ENCODE results near the gene CADM2. TPM values are rescaled to one million over a fixed set of nuclear protein-coding genes. Genes with fewer than 3 reads are reported as not detected.
"Not testable (repeated sequence)": the region's sequence is repeated elsewhere in the genome, so short reads cannot be mapped to it uniquely, and the experiment has no call there.

The CADM2 gene
- total RNA-seq, 4 donors from 2014 or later: 1.2 to 22.3 (median 2.4) TPM

- no peaks in the 10 kb centered on the region for H3K27me3 ChIP-seq
- no peak overlapping the region for H3K27ac ChIP-seq
- TF ChIP-seq POLR2A (IDR thresholded peaks at IDR 0.05): no peak
- TF ChIP-seq CTCF (IDR thresholded peaks at IDR 0.05): no peak
- H3K4me1 ChIP-seq: no peaks in the 10 kb centered on the region
- H3K36me3 ChIP-seq: no peaks in the 10 kb centered on the region
- no peak overlapping the region for H3K4me3 ChIP-seq
- H3K9me3 ChIP-seq: no peaks in the 10 kb centered on the region
- DNase-seq: no peak
Measured at GRCh38 chr3:85502148-85502875, 543.5 kb downstream of the CADM2 start.

- H3K36me3 ChIP-seq, H3K27me3 ChIP-seq, H3K9me3 ChIP-seq, H3K4me3 ChIP-seq, DNase-seq, H3K4me1 ChIP-seq, H3K27ac ChIP-seq: not testable (repeated sequence)
Measured at GRCh38 chr3:85504129-85504784, 545.5 kb downstream of the CADM2 start.

- DNase-seq, H3K9me3 ChIP-seq, H3K27me3 ChIP-seq, H3K4me1 ChIP-seq, H3K27ac ChIP-seq, H3K36me3 ChIP-seq, H3K4me3 ChIP-seq: not testable (repeated sequence)
Measured at GRCh38 chr3:85504785-85505511, 546.2 kb downstream of the CADM2 start.

DNA sequence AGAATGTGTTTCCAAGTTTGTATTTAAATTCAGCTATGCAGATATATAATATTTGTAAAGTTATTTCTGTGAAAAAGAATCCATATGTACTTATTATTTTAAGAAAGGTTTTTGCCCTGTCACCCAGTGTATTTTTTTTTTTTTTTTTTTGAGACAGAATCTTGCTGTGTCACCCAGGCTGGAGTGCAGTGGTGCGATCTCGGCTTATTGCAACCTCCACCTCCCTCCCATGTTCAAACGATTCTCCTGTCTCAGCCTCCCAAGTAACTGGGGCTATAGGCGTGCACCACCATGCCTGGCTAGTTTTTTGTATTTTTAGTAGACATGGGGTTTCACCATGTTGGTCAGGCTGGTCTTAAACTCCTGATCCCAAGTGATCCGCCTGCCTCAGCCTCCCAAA is 548.3 kb downstream of the CADM2 start:
- H3K36me3 ChIP-seq, H3K27me3 ChIP-seq, H3K4me1 ChIP-seq, H3K27ac ChIP-seq, H3K4me3 ChIP-seq, DNase-seq, H3K9me3 ChIP-seq: not testable (repeated sequence)

DNA sequence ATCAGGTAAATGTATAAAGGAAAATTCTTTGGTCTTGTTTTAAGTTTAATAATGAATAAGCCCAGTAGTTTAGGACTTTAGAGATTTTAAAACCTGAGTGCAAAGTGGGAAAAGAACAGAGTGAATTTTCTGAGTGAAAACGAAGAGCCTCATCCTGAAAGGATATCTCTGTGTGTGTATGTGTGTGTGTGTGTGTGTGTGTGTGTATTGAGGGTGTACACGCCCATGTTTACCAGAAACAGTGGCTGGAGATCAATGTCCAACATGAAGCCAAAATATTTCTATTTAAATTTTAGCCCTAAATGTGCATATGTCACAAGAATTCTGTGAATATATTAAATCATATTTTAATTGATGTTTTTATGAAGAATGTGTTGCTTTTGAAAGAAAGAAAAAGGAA is 549.9 kb downstream of the CADM2 start:
- Histone ChIP-seq H3K27me3 (no peaks in the 10 kb centered on the region), H3K27ac (no peak overlapping the region), H3K36me3 (no peaks in the 10 kb centered on the region), H3K9me3 (no peaks in the 10 kb centered on the region), H3K4me3 (no peak overlapping the region), H3K4me1 (no peaks in the 10 kb centered on the region)
- DNase-seq: no peak
- TF ChIP-seq CTCF (IDR thresholded peaks at IDR 0.05): no peak
- TF ChIP-seq POLR2A (IDR thresholded peaks at IDR 0.05): no peak

GRCh38 chr3:85516146-85516545 is 557.4 kb downstream of the CADM2 start:
- Histone ChIP-seq H3K4me3 (no peak overlapping the region), H3K4me1 (no peaks in the 10 kb centered on the region), H3K27ac (no peak overlapping the region), H3K36me3 (no peaks in the 10 kb centered on the region), H3K9me3 (no peaks in the 10 kb centered on the region), H3K27me3 (no peaks in the 10 kb centered on the region)
- TF ChIP-seq CTCF (IDR thresholded peaks at IDR 0.05) (no peak), POLR2A (IDR thresholded peaks at IDR 0.05) (no peak)
- DNase-seq: no peak

GRCh38 chr3:85524104-85524503 is 565.3 kb downstream of the CADM2 start:
- TF ChIP-seq CTCF (IDR thresholded peaks at IDR 0.05) (no peak), POLR2A (IDR thresholded peaks at IDR 0.05) (no peak)
- Histone ChIP-seq H3K9me3 (no peaks in the 10 kb centered on the region), H3K27me3 (no peaks in the 10 kb centered on the region), H3K27ac (no peak overlapping the region), H3K36me3 (no peaks in the 10 kb centered on the region), H3K4me1 (no peaks in the 10 kb centered on the region), H3K4me3 (no peak overlapping the region)
- DNase-seq: no peak
